Hepatocyte (in vitro differentiated cells): ENCODE data around the gene UBE2I. TPM values are rescaled to one million over a fixed set of nuclear protein-coding genes. Genes with fewer than 3 reads are reported as not detected.
"Not testable (repeated sequence)": the region's sequence is repeated elsewhere in the genome, so short reads cannot be mapped to it uniquely, and the experiment has no call there.

Source experiments
- DNase-seq: peaks from one replicate; pipeline ENCODE4 v3.0.0-alpha.2; 2016; ENCODE audit warnings: low spot score
- H2AFZ ChIP-seq: fragments of 200-600 bp; sonication (generic); 2 replicates; pipeline ENCODE4 v1.6.0; 2016; ENCODE audit warnings: antibody characterized with exemption, mild to moderate bottlenecking
- H3K27ac ChIP-seq: fragments of 200-600 bp; sonication (generic); 2 replicates; pipeline ENCODE4 v1.5.1; 2016; ENCODE audit warnings: mild to moderate bottlenecking
- H3K27me3 ChIP-seq: fragments of 200-600 bp; sonication (generic); 2 replicates; pipeline ENCODE4 v1.6.1; 2016
- H3K36me3 ChIP-seq: fragments of 200-600 bp; sonication (generic); replicated peaks from 2 replicates; pipeline ENCODE4 v1.5.1; 2016; ENCODE audit warnings: low read depth; ENCODE audit not compliant: insufficient read depth
- H3K4me1 ChIP-seq: fragments of 200-600 bp; sonication (generic); 2 replicates; pipeline ENCODE4 v1.5.1; 2016; ENCODE audit warnings: mild to moderate bottlenecking, moderate library complexity; ENCODE audit not compliant: insufficient read depth
- H3K4me2 ChIP-seq: fragments of 200-600 bp; sonication (generic); 2 replicates; pipeline ENCODE4 v1.6.0; 2016
- H3K4me3 ChIP-seq: fragments of 200-600 bp; sonication (generic); 2 replicates; pipeline ENCODE4 v1.5.1; 2016; ENCODE audit warnings: mild to moderate bottlenecking
- H3K79me2 ChIP-seq: fragments of 200-600 bp; sonication (generic); 2 replicates; pipeline ENCODE4 v1.6.0; 2017; ENCODE audit warnings: mild to moderate bottlenecking
- H3K9me2 ChIP-seq: fragments of 200-600 bp; sonication (generic); replicated peaks from 2 replicates; pipeline ENCODE4 v1.6.0; 2017; ENCODE audit warnings: mild to moderate bottlenecking; ENCODE audit not compliant: insufficient read depth
- H3K9me3 ChIP-seq: fragments of 200-600 bp; sonication (generic); 2 replicates; pipeline ENCODE4 v1.5.1; 2016; ENCODE audit warnings: low read depth, mild to moderate bottlenecking
- H4K20me1 ChIP-seq: fragments of 200-600 bp; sonication (generic); 2 replicates; pipeline ENCODE4 v1.6.0; 2016; ENCODE audit warnings: mild to moderate bottlenecking; ENCODE audit not compliant: insufficient read depth, poor library complexity, severe bottlenecking
- EZH2 ChIP-seq: fragments of 200-600 bp; sonication (generic); IDR thresholded peaks from 2 replicates; pipeline ENCODE4 v1.6.1; 2016; ENCODE audit warnings: antibody characterized with exemption, mild to moderate bottlenecking, borderline replicate concordance
- EZH2phosphoT487 ChIP-seq: fragments of 200-600 bp; sonication (generic); IDR thresholded peaks from one replicate; pipeline ENCODE4 v1.6.1; 2018; ENCODE audit warnings: antibody characterized with exemption, mild to moderate bottlenecking, low read depth, moderate library complexity; ENCODE audit not compliant: unreplicated experiment, severe bottlenecking
- WGBS: methylation state at CpG from one replicate; pipeline ENCODE4 v1.1.6; 2016; ENCODE audit warnings: low lambda C conversion rate; ENCODE audit errors: missing lambda C conversion rate; 5-methylcytosine and 5-hydroxymethylcytosine counted together
- polyA plus RNA-seq: library from polyadenylated mRNA; unstranded; fragments of >200 nt; fragmentation: Nextera tagmentation; extraction: Ambion mirVana; gene quantifications from 2 replicates; pipeline ENCODE4 v1.2.1, GENCODE V29; 2016
- total RNA-seq: library from RNA; depleted of rRNA; stranded (reverse); fragments of >200 nt; gene quantifications from 2 replicates; pipeline ENCODE4 v1.2.3, GENCODE V29; 2014
- TF ChIP-seq, protein P1 (sequence below): fragments of 200-600 bp; sonication (generic); IDR thresholded peaks from 2 replicates; pipeline ENCODE4 v1.5.1; 2016; ENCODE audit warnings: antibody characterized with exemption, mild to moderate bottlenecking; ENCODE audit not compliant: poor library complexity

UBE2I gene
- total and polyA plus RNA-seq, 2 experiments from 2014 or later, result 76.0 to 150 TPM

DNA sequence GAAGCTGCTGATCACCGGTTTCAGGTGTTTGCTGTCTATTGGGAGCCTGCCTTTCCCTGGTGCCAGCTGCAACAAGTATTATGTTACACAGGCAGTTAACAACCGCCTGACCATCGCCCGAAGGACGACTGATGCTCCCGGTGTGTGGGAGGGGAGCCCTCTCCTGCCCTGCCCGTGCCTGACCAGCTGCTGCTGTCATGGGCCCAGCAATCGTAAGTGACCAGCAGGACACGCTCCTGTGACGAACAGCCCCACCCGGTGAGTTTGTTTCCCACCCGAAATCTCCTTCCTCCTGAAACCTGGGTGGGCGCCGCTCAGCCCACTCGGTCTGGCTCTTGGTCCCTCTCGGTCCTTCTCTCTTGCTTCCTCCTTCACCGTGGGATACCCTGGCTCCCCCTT, 17.9 kb upstream of the UBE2I start:
- no peak overlapping the region for H3K27ac ChIP-seq
- H4K20me1 ChIP-seq, result no peaks in the 10 kb centered on the region
- H2AFZ ChIP-seq, result no peak overlapping the region
- no peak overlapping the region for H3K4me2 ChIP-seq
- WGBS, result 74% methylated on average over 15 of the region's 17 CpGs
- no peaks in the 10 kb centered on the region for H3K36me3 ChIP-seq
- no peaks in the 10 kb centered on the region for H3K9me3 ChIP-seq
- H3K27me3 ChIP-seq, result peaks cover 9% of the 10 kb centered on the region
- H3K4me3 ChIP-seq, result no peak overlapping the region
- H3K4me1 ChIP-seq, result peaks cover 8% of the 10 kb centered on the region
- no peaks in the 10 kb centered on the region for H3K9me2 ChIP-seq
- no peak for DNase-seq
- TF ChIP-seq, protein P1, sequence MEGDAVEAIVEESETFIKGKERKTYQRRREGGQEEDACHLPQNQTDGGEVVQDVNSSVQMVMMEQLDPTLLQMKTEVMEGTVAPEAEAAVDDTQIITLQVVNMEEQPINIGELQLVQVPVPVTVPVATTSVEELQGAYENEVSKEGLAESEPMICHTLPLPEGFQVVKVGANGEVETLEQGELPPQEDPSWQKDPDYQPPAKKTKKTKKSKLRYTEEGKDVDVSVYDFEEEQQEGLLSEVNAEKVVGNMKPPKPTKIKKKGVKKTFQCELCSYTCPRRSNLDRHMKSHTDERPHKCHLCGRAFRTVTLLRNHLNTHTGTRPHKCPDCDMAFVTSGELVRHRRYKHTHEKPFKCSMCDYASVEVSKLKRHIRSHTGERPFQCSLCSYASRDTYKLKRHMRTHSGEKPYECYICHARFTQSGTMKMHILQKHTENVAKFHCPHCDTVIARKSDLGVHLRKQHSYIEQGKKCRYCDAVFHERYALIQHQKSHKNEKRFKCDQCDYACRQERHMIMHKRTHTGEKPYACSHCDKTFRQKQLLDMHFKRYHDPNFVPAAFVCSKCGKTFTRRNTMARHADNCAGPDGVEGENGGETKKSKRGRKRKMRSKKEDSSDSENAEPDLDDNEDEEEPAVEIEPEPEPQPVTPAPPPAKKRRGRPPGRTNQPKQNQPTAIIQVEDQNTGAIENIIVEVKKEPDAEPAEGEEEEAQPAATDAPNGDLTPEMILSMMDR, result no peak
- no peak for TF ChIP-seq EZH2
- TF ChIP-seq EZH2phosphoT487, result no peak
- no peaks in the 10 kb centered on the region for H3K79me2 ChIP-seq

DNA sequence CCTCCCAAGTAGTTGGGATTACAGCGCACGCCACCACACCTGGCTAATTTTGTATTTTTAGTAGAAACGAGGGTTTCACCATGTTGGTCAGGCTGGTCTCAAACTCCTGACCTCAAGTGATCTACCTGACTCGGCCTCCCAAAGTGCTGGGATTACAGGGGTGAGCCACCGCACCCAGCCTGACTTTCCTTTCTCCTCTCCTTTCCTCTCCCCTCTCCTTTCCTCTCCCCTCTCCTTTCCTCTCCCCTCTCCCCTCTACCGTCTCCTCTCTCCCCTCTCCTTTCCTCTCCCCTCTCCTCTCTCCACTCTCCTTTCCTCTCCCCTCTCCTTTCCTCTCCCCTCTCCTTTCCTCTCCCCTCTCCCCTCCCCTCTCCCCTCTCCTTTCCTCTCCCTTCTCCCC, 17.2 kb upstream of the UBE2I start:
- not testable (repeated sequence) for H3K79me2 ChIP-seq, H3K27me3 ChIP-seq, DNase-seq, H2AFZ ChIP-seq, H3K27ac ChIP-seq, H3K4me2 ChIP-seq, H3K4me3 ChIP-seq, H3K9me2 ChIP-seq, H4K20me1 ChIP-seq, H3K4me1 ChIP-seq, H3K36me3 ChIP-seq, H3K9me3 ChIP-seq
- 91% methylated on average over 4 of the region's 6 CpGs for WGBS

DNA sequence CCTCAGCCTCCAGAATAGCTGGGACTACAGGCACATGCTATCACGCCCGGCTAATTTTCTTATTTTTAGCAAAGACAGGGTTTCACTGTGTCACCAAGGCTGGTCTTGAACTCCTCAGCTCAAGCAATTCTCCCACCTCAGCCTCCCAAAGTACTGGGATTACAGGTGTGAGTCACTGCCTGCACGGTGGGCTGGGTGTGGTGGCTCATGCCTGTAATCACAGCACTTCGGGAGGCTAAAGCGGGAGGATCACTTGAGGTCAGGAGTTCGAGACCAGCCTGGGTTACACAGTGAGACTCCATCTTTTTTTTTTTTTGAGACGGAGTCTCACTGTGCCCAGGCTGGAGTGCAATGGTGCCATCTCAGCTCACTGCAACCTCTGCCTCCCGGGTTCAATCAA, 16.6 kb upstream of the UBE2I start:
- 77% methylated on average over 8 of the region's 8 CpGs for WGBS
- not testable (repeated sequence) for H3K27me3 ChIP-seq

DNA sequence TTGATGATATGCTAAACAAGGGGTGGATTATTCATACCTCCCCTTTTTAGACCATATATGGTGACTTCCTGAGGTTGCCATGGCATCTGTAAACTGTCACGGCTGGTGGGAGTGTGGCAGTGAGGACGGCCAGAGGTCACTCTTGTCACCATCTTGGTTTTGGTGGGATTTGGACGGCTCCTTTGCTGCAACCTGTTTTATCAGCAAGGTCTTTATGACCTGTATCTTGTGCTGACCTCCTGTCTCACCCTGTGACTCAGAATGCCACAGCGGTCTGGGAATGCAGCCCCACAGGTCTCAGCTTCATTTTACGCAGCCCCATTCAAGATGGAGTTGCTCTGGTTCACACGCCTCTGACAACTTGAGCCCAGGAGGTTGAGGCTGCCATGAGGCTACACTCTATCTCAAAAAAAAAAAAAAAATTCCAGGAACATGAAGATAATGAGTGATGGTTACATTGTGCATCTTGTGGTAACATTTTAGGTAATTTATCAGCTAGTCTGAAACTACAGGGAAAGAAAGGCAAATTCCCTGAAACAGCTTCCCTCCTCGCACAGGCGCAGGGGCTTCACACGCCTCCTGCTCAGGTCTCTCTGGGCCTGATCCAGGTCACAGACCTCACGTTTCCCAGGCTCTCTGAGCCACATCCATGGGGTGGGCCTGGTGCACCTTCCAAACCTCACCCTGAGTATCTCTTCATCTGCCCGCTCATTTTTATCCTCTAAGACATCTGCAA, 15.3 kb upstream of the UBE2I start:
- Histone ChIP-seq H3K36me3 (no peaks in the 10 kb centered on the region), H3K4me1 (peaks cover 11% of the 10 kb centered on the region), H3K27ac (no peak overlapping the region), H3K9me3 (no peaks in the 10 kb centered on the region), H3K4me2 (no peak overlapping the region), H3K79me2 (no peaks in the 10 kb centered on the region), H3K9me2 (no peaks in the 10 kb centered on the region), H3K4me3 (no peak overlapping the region), H2AFZ (no peak overlapping the region), H3K27me3 (peaks cover 6% of the 10 kb centered on the region), H4K20me1 (no peaks in the 10 kb centered on the region)
- 73% methylated on average over 11 of the region's 11 CpGs for WGBS
- no peak for DNase-seq
- TF ChIP-seq EZH2, result no peak
- no peak for TF ChIP-seq EZH2phosphoT487
- TF ChIP-seq, protein P1, result no peak

More for the DNA sequence above, 16.6 kb upstream of the UBE2I start:
- H3K9me2 ChIP-seq, DNase-seq, H4K20me1 ChIP-seq, H3K27ac ChIP-seq, H3K9me3 ChIP-seq, H3K4me3 ChIP-seq, H3K4me2 ChIP-seq, H3K79me2 ChIP-seq, H2AFZ ChIP-seq, H3K36me3 ChIP-seq: not testable (repeated sequence)
- peaks cover 13% of the 10 kb centered on the region for H3K4me1 ChIP-seq
